ENCODE data around the gene CEACAM3. TPM values are rescaled to one million over a fixed set of nuclear protein-coding genes. Genes with fewer than 3 reads are reported as not detected.

CEACAM3 gene
- total RNA-seq, 1 experiment from 2014 or later = not detected

DNA sequence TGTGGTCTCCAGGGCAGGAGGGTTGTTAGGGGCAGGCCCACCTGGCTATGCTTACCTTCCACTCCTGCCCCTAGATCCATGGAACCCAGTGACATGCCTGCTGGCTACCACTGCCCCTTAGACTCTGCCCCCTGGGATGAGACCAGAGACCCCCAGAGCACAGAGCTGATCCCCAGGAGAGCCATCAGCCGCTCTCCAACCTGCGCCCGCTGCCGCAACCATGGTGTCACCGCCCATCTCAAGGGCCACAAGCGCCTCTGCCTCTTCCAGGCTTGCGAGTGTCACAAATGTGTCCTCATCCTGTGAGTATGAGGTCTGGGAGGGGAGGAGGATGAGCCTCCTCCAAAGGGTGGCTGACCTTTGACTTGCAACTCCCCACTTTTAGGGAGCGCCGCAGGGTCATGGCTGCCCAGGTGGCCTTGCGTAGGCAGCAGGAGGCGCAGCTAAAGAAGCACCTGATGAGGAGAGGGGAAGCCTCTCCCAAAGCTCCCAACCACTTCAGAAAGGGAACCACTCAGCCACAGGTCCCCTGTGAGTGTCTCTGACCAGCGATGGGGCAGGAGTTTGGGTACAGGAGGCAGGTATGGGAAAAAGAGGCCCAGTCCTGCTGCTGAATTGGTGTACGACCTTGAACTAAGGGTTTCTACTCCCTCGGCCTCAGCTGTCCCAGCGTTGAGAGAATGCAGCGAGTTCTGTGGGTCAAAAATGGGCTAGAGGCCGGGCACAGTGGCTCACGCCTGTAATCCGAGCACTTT, 51.1 kb downstream of the CEACAM3 start:
- no TSS peak for BruUV-seq (replicated peaks)
- POLR2A ChIA-PET = no interaction called here
- H3K36me3 ChIP-seq (ENCODE audit: control insufficient read depth, insufficient read depth, low read length) = no peaks in the 10 kb centered on the region
- Mint-ChIP-seq H3K9me3 (ENCODE audit: unreplicated experiment) (peaks cover 13% of the 10 kb centered on the region), H3K36me3 (ENCODE audit: insufficient read depth, unreplicated experiment) (no peaks in the 10 kb centered on the region), H3K27me3 (ENCODE audit: insufficient read depth, unreplicated experiment) (peaks cover 26% of the 10 kb centered on the region), H3K27ac (ENCODE audit: unreplicated experiment) (no peak overlapping the region), H3K4me1 (ENCODE audit: low read depth, unreplicated experiment) (no peaks in the 10 kb centered on the region), H3K4me3 (ENCODE audit: unreplicated experiment) (no peak overlapping the region)
- no peak for DNase-seq
- TF ChIP-seq CTCF (IDR thresholded peaks at IDR 0.05; ENCODE audit: insufficient read depth in 1 of 2, low read depth in 1 of 2, low read length in 1 of 2, severe bottlenecking in 1 of 2, unreplicated experiment in 1 of 2) = no peak
- no peaks in the 10 kb centered on the region for H3K4me1 ChIP-seq
- H3K9me3 ChIP-seq = no peaks in the 10 kb centered on the region
- intact Hi-C loops (cut with micrococcal nuclease; ENCODE audit: unreplicated experiment) = no loop called here
- no peaks in the 10 kb centered on the region for H3K27me3 ChIP-seq (replicated peaks; ENCODE audit: control insufficient read depth, insufficient read depth, low read length)
- CTCF ChIA-PET = no interaction called here
- no peak overlapping the region for H3K4me3 ChIP-seq (ENCODE audit: low read depth, low read length)

- CTCF ChIA-PET = no interaction called here
- H3K27me3 Mint-ChIP-seq (ENCODE audit: insufficient read depth, unreplicated experiment) = peaks cover 27% of the 10 kb centered on the region
Observed at GRCh38 chr19:41848666-41849065, 52.3 kb downstream of the CEACAM3 start.

GRCh38 chr19:41849067-41849466, 52.7 kb downstream of the CEACAM3 start:
- Mint-ChIP-seq H3K27me3 (ENCODE audit: insufficient read depth, unreplicated experiment) (peaks cover 24% of the 10 kb centered on the region), H3K27ac (ENCODE audit: unreplicated experiment) (no peak overlapping the region), H3K4me1 (ENCODE audit: low read depth, unreplicated experiment) (no peaks in the 10 kb centered on the region), H3K4me3 (ENCODE audit: unreplicated experiment) (no peak overlapping the region), H3K36me3 (ENCODE audit: insufficient read depth, unreplicated experiment) (no peaks in the 10 kb centered on the region), H3K9me3 (ENCODE audit: unreplicated experiment) (peaks cover 6% of the 10 kb centered on the region)
- intact Hi-C loops (cut with micrococcal nuclease; ENCODE audit: unreplicated experiment) = no loop called here
- ChIA-PET CTCF (no interaction called here), POLR2A (no interaction called here)
- no peak for TF ChIP-seq CTCF (IDR thresholded peaks at IDR 0.05; ENCODE audit: insufficient read depth in 1 of 2, low read depth in 1 of 2, low read length in 1 of 2, severe bottlenecking in 1 of 2, unreplicated experiment in 1 of 2)
- H3K4me3 ChIP-seq (ENCODE audit: low read depth, low read length) = no peak overlapping the region
- H3K36me3 ChIP-seq (ENCODE audit: control insufficient read depth, insufficient read depth, low read length) = no peaks in the 10 kb centered on the region
- H3K27me3 ChIP-seq (replicated peaks; ENCODE audit: control insufficient read depth, insufficient read depth, low read length) = no peaks in the 10 kb centered on the region
- no peak for DNase-seq
- BruUV-seq (replicated peaks) = no TSS peak
- H3K4me1 ChIP-seq = no peaks in the 10 kb centered on the region
- H3K9me3 ChIP-seq = no peaks in the 10 kb centered on the region

More at GRCh38 chr19:41848666-41849065, 52.3 kb downstream of the CEACAM3 start:
- no TSS peak for BruUV-seq (replicated peaks)
- no peak for TF ChIP-seq CTCF (IDR thresholded peaks at IDR 0.05; ENCODE audit: insufficient read depth in 1 of 2, low read depth in 1 of 2, low read length in 1 of 2, severe bottlenecking in 1 of 2, unreplicated experiment in 1 of 2)
- intact Hi-C loops (cut with micrococcal nuclease; ENCODE audit: unreplicated experiment) = no loop called here
- Mint-ChIP-seq H3K4me1 (ENCODE audit: low read depth, unreplicated experiment) (no peaks in the 10 kb centered on the region), H3K36me3 (ENCODE audit: insufficient read depth, unreplicated experiment) (no peaks in the 10 kb centered on the region), H3K4me3 (ENCODE audit: unreplicated experiment) (no peak overlapping the region), H3K9me3 (ENCODE audit: unreplicated experiment) (peaks cover 10% of the 10 kb centered on the region), H3K27ac (ENCODE audit: unreplicated experiment) (no peak overlapping the region)
- DNase-seq = no peak
- no peaks in the 10 kb centered on the region for H3K4me1 ChIP-seq
- POLR2A ChIA-PET = no interaction called here
- no peaks in the 10 kb centered on the region for H3K9me3 ChIP-seq
- H3K4me3 ChIP-seq (ENCODE audit: low read depth, low read length) = no peak overlapping the region
- no peaks in the 10 kb centered on the region for H3K27me3 ChIP-seq (replicated peaks; ENCODE audit: control insufficient read depth, insufficient read depth, low read length)
- H3K36me3 ChIP-seq (ENCODE audit: control insufficient read depth, insufficient read depth, low read length) = no peaks in the 10 kb centered on the region

Measured in Caco-2 (cell line).